Thyroid gland (tissue), 4 donors: ENCODE measurements around the gene CUL9.

Experiments
- CTCF ChIP-seq, 6 experiments: fragments of 200-600 bp in 3 of 6; fragments of 450-650 bp in 3 of 6; sonication (generic) in 3 of 6; IDR thresholded peaks; one replicate each; pipeline ENCODE4 v1.5.1; 2016 to 2019; ENCODE audit warnings: antibody characterized with exemption in 6 of 6, mild to moderate bottlenecking in 2 of 6, inconsistent platforms in 1 of 6, moderate library complexity in 1 of 6
- POLR2A ChIP-seq, 2 donors: fragments of 450-650 bp; IDR thresholded peaks; one replicate each; pipeline ENCODE4 v1.6.1; 2017; ENCODE audit warnings: antibody characterized with exemption in 2 of 2, mild to moderate bottlenecking in 2 of 2, moderate library complexity in 1 of 2

GRCh38 chr6:43221046-43221972, 39.3 kb downstream of the CUL9 start:
- TF ChIP-seq CTCF (IDR thresholded peaks at IDR 0.05) (no peak), POLR2A (IDR thresholded peaks at IDR 0.05) (no peak)
